ENCODE results near the gene TOR4A. TPM values are rescaled to one million over a fixed set of nuclear protein-coding genes. Genes with fewer than 3 reads are reported as not detected.
"Not testable (repeated sequence)": the region's sequence is repeated elsewhere in the genome, so short reads cannot be mapped to it uniquely, and the experiment has no call there.

The TOR4A gene
- total RNA-seq, 1 experiment from 2014 or later = 9.7 TPM

- Histone ChIP-seq H3K4me3 (no peak overlapping the region), H3K27ac (no peak overlapping the region), H3K4me1 (replicated peaks) (peaks cover 7% of the 10 kb centered on the region), H3K36me3 (no peaks in the 10 kb centered on the region), H3K9me3 (replicated peaks) (no peaks in the 10 kb centered on the region), H3K27me3 (replicated peaks) (no peaks in the 10 kb centered on the region)
- DNase-seq (ENCODE audit: low read depth in 1 of 2, low spot score in 2 of 2) = no peak
Observed at GRCh38 chr9:137319739-137320551, 42.4 kb downstream of the TOR4A start.

DNA sequence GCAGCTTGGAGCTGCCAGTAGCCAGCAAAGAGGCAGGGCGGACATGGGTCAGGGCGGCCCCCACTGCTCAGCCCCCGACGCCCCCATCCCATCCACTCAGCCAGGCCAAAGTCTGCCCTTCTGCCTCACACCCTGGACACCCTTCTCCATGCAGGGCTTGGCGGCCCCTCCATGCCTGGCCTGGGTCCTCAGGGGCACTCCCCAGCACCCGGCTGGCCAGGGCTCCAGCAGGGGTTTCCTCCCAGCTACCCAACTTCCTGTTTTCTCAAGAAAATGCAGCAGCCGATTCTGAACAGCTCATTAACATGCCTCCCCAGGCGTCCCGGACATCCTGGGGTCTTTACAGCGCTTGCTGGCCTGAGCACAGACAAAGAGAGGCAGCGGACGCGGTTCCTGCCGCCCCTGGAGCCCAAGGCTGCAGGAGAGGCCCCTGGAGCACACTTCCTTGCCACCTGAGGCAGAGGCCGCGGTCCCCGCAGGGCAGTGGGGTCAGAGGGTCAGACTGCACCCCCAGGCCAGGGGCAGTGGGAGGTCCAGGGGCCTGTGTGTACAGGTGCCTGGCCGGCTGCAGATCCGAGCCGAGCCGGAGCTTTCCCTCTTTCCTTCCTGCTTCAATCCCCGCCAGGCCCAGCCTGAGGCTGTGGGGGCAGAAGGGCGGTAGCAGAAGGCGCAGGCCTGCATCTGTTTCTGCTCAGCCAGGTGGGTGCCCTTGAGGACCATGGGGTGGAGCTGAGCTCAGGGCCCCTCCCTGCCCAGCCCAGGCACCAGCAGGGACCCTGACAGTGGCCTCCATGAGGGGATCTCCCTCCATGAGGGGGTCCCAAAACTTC lies 43.2 kb downstream of the TOR4A start:
- Histone ChIP-seq H3K4me1 (replicated peaks) (peaks cover 7% of the 10 kb centered on the region), H3K9me3 (replicated peaks) (no peaks in the 10 kb centered on the region), H3K27ac (no peak overlapping the region), H3K27me3 (replicated peaks) (no peaks in the 10 kb centered on the region), H3K4me3 (no peak overlapping the region), H3K36me3 (no peaks in the 10 kb centered on the region)
- DNase-seq (ENCODE audit: low read depth in 1 of 2, low spot score in 2 of 2) = no peak

- Histone ChIP-seq H3K36me3 (no peaks in the 10 kb centered on the region), H3K4me3 (no peak overlapping the region), H3K27ac (no peak overlapping the region), H3K4me1 (replicated peaks) (no peaks in the 10 kb centered on the region), H3K27me3 (replicated peaks) (no peaks in the 10 kb centered on the region), H3K9me3 (replicated peaks) (no peaks in the 10 kb centered on the region)
- peak in 1 of 2 experiments; percentile 34 for DNase-seq (ENCODE audit: low read depth in 1 of 2, low spot score in 2 of 2)
Observed at GRCh38 chr9:137321726-137322361, 44.3 kb downstream of the TOR4A start.

- Histone ChIP-seq H3K27ac (no peak overlapping the region), H3K27me3 (replicated peaks) (no peaks in the 10 kb centered on the region), H3K4me1 (replicated peaks) (no peaks in the 10 kb centered on the region), H3K36me3 (no peaks in the 10 kb centered on the region), H3K4me3 (no peak overlapping the region), H3K9me3 (replicated peaks) (no peaks in the 10 kb centered on the region)
- no peak for DNase-seq (ENCODE audit: low read depth in 1 of 2, low spot score in 2 of 2)
Observed at GRCh38 chr9:137323531-137324331, 46.2 kb downstream of the TOR4A start.

DNA sequence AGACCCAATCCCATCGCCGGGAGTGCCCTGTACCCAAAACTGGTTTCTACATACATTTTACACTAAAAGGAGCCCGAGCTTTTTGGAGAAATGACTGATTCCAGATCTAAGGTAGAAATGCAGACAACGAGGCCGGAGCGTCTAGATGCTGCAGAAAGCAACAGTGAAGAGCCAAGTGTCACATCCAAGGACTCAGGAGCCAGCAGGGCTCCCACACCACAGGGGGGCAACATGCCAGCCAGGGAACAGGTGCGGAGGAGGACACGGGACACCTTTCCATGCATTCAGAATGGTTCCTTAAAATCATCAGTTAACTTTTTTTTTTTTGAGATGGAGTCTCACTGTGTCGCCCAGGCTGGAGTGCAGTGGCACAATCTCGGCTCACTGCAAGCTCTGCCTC lies 47.6 kb downstream of the TOR4A start:
- H3K4me3 ChIP-seq = no peak overlapping the region
- no peaks in the 10 kb centered on the region for H3K4me1 ChIP-seq (replicated peaks)
- H3K27me3 ChIP-seq (replicated peaks) = no peaks in the 10 kb centered on the region
- DNase-seq (ENCODE audit: low read depth in 1 of 2, low spot score in 2 of 2) = no peak
- no peaks in the 10 kb centered on the region for H3K9me3 ChIP-seq (replicated peaks)
- H3K27ac ChIP-seq = no peak overlapping the region
- no peaks in the 10 kb centered on the region for H3K36me3 ChIP-seq

- H3K4me1 ChIP-seq (replicated peaks) = no peaks in the 10 kb centered on the region
- no peak overlapping the region for H3K4me3 ChIP-seq
- H3K36me3 ChIP-seq = no peaks in the 10 kb centered on the region
- H3K27ac ChIP-seq = no peak overlapping the region
- no peaks in the 10 kb centered on the region for H3K9me3 ChIP-seq (replicated peaks)
- DNase-seq (ENCODE audit: low read depth in 1 of 2, low spot score in 2 of 2) = no peak
- H3K27me3 ChIP-seq (replicated peaks) = no peaks in the 10 kb centered on the region
Observed at GRCh38 chr9:137325799-137326198, 48.3 kb downstream of the TOR4A start.

DNA sequence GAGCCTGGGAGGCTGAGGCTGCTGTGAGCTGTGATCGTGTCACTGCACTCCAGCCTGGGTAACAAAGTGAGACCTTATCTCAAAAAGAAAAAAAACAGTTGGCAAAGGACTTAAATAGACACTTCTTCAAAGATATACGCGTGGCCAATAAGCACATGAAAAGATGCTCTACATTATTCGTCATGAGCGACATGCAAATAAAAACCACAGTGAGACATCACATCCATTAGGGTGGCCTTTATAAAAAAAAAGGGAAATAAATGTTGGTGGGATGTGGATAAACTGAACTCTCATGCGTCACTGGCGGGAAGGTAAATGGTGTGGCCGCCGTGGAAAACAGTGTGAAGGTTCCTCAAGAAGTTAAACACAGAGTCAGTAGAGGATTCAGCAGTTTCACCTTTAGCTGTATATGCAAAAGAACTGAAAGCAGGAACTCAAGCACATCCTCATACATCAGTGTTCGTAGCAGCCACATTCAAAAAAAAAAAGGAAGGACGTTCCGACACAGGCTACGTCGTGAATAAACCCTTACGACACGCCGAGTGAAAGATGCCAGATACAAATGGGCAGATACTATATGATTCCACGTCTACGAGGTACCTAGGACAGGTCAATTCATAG lies 49.0 kb downstream of the TOR4A start:
- Histone ChIP-seq H3K4me3 (no peak overlapping the region), H3K4me1 (replicated peaks) (no peaks in the 10 kb centered on the region), H3K27ac (no peak overlapping the region), H3K27me3 (replicated peaks) (no peaks in the 10 kb centered on the region), H3K9me3 (replicated peaks) (no peaks in the 10 kb centered on the region), H3K36me3 (no peaks in the 10 kb centered on the region)
- DNase-seq (ENCODE audit: low read depth in 1 of 2, low spot score in 2 of 2) = no peak

GRCh38 chr9:137327641-137328550 lies 50.4 kb downstream of the TOR4A start:
- not testable (repeated sequence) for H3K4me1 ChIP-seq (replicated peaks); H3K4me3 ChIP-seq; H3K36me3 ChIP-seq; H3K27ac ChIP-seq; DNase-seq (ENCODE audit: low read depth in 1 of 2, low spot score in 2 of 2); H3K27me3 ChIP-seq (replicated peaks); H3K9me3 ChIP-seq (replicated peaks)

GRCh38 chr9:137329590-137329989 lies 52.1 kb downstream of the TOR4A start:
- H3K27ac ChIP-seq; H3K4me1 ChIP-seq (replicated peaks); H3K36me3 ChIP-seq: not testable (repeated sequence)

GRCh38 chr9:137330689-137331088 lies 53.2 kb downstream of the TOR4A start:
- no peak for DNase-seq (ENCODE audit: low read depth in 1 of 2, low spot score in 2 of 2)
- no peaks in the 10 kb centered on the region for H3K4me1 ChIP-seq (replicated peaks)
- no peak overlapping the region for H3K4me3 ChIP-seq
- no peaks in the 10 kb centered on the region for H3K27me3 ChIP-seq (replicated peaks)
- no peaks in the 10 kb centered on the region for H3K9me3 ChIP-seq (replicated peaks)
- no peak overlapping the region for H3K27ac ChIP-seq
- no peaks in the 10 kb centered on the region for H3K36me3 ChIP-seq

More at GRCh38 chr9:137329590-137329989, 52.1 kb downstream of the TOR4A start:
- not testable (repeated sequence) for DNase-seq (ENCODE audit: low read depth in 1 of 2, low spot score in 2 of 2); H3K4me3 ChIP-seq; H3K27me3 ChIP-seq (replicated peaks); H3K9me3 ChIP-seq (replicated peaks)

- Histone ChIP-seq H3K36me3 (no peaks in the 10 kb centered on the region), H3K9me3 (replicated peaks) (no peaks in the 10 kb centered on the region; the same call in 1 of the 2 replicates), H3K4me3 (no peak overlapping the region), H3K27me3 (replicated peaks) (no peaks in the 10 kb centered on the region), H3K4me1 (replicated peaks) (no peaks in the 10 kb centered on the region), H3K27ac (no peak overlapping the region)
- no peak for DNase-seq (ENCODE audit: low read depth in 1 of 2, low spot score in 2 of 2)
Observed at GRCh38 chr9:137331929-137332328, 54.4 kb downstream of the TOR4A start.

All from SJSA1 (cell line).